SHP77 treated with DMSO at 0.1 percent for 48 hours (cell line): ENCODE results near the gene FAM114A1.
"Not testable (repeated sequence)": the region's sequence is repeated elsewhere in the genome, so short reads cannot be mapped to it uniquely, and the experiment has no call there.

ENCODE experiments used
- DNase-seq: peaks from one replicate; lab custom pipeline; 2025; lab: John Stamatoyannopoulos, UW

FAM114A1 gene

DNA sequence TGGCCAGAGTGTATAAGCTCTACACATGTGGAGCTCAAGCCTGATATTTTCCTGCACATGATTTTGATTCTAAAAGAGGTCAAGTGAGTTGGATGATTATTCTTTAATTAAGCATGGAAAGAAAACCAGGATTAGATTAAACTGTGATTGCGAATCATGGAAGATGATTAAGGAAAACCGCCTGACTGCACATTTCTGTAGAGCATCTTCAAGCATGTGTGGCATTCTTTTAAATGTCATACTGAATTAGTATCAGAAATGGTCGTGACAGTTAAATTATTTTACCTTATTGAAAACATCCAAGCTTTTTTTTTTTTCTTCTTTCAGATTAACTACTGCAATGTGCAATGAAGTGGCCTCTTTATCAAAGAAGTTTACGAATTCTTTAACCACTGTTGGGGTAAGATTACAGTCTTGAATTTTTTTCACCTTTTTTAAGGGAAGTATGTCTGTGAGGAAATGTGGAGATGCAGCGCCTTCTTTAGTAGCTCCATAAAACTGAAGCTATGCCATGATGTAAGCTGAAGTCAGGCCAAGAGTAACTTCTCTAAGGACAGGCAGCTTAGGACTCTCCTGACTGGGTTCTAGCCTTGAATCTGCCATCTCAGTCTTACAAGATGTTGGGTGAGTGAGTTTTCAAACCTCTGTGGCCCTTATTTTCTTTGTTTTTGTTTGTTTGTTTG, 67.9 kb downstream of the FAM114A1 start:
- DNase-seq: no peak

DNA sequence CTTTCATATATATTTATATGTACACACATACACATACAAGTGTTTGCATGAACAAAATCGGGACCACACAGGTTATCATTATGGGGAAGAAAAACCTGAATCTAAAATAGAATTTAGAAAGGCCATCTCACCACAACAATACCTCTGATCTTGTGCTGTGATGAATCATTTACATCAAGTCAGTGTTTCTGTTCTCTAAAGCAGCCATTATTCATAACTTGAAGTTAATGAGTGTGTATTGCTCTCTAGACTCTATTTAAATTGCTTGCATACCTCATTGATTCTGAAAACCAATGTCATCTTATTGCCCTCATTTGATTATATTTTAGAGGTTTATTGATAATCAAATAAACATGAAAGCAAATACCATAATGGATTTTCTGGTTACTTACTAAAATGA, 71.6 kb downstream of the FAM114A1 start:
- DNase-seq: no peak

DNA sequence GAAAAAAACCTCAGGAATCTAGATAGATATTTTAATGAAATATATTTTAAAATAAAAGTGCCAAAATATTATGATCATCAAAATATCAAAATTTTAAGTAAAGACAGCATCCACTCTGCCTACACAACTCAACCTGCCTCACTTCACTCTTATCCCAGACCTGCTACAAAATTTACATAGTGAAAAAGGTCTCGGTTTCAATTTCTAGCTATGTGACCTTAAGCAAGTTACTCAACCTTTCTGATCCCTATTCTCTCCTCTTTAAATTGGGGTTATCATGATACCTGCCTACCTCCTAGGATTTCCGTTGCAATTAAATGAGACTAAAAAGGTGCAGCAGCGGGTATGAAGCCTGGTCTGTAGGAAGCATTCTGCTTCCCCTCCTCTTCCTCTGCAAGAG, 72.9 kb downstream of the FAM114A1 start:
- DNase-seq: no peak

DNA sequence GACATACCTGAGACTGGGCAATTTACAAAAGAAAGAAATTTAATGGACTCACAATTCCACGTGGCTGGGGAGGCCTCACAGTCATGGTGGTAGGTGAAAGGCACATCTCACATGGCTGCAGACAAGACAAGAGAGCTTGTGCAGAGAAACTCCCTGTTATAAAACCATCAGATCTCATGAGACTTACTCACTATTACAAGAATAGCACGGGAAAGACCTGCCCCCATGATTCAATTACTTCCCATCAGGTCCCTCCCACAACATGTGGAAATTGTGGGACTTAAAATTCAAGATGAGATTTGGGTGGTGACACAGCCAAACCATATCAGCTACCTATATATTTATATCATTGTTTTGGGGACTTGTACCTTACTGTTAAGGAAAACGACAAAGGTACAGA, 74.3 kb downstream of the FAM114A1 start:
- DNase-seq: not testable (repeated sequence)

DNA sequence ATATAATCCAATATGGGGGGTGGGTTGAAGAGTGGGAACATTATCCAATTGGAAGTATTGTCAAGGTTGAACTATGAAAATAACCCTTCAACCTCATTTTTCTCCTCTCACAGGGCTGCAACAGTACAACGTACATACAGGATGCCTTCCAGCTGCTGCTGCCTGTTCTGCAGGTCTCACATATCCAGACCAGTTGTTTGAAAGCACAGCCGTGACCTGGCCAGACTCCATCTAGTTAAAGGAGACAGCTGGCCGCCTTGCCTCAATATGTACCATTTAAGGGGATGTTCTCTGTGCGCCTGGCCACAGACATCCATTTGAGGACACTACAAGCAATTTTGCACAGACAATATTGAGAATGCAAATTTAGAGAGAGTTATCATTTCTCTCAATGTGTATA, 75.7 kb downstream of the FAM114A1 start:
- DNase-seq: no peak

DNA sequence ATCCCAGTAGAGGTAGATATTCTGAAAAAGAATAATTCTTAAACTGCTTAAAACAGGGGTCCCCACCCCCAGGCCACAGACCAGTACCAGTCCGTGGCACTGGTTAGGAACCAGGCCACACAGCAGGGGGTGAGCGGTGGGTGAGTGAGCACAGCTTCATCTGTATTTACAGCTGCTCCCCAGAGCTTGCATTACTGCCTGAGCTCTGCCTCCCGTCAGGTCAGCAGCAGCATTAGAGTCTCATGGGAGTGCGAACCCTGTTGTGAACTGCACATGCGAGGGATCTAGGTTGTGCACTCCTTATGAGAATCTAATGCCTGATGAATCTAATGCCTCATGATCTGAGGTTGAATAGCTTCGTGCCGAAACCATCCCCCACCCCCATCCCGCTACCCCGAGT, 76.8 kb downstream of the FAM114A1 start:
- DNase-seq: no peak

DNA sequence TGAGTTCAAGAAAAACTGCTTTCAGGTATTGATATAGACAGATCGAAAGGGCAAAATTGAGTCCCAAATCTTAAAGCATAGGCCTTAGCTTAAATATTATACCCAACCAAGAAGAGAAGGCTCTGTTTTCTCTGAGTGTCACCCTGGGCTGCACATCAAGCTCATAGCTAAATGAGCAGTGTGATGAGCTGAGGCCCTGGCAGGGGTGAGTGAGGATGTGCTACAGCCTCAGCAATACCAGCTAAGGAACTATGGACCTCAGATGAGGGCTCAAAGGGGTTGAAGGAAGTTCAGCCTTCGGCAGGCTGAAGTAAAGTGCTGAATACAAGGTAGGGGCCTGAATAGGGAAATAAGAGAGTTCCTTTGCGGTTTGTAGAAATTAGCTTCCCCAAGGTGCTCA, 79.3 kb downstream of the FAM114A1 start:
- DNase-seq: no peak

DNA sequence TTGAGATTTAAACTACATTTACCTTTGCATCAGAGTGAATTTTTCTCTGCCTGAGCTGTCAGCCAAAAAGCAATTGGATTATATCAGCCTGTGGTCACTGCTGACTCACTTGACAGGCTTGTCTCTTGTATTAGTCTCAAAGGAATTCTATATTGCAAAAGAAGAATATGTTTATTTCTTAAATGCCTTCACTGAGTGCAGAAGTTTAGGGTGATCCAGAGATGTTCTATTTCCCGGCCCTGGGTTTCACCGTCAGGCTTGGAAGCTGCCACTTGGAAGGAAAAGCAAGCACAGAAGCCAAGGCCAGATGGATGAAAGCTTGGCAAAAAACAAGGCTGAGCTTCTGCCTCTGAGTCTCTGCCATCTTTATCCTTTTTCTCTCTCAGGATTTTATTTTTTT, 80.9 kb downstream of the FAM114A1 start:
- no peak for DNase-seq

DNA sequence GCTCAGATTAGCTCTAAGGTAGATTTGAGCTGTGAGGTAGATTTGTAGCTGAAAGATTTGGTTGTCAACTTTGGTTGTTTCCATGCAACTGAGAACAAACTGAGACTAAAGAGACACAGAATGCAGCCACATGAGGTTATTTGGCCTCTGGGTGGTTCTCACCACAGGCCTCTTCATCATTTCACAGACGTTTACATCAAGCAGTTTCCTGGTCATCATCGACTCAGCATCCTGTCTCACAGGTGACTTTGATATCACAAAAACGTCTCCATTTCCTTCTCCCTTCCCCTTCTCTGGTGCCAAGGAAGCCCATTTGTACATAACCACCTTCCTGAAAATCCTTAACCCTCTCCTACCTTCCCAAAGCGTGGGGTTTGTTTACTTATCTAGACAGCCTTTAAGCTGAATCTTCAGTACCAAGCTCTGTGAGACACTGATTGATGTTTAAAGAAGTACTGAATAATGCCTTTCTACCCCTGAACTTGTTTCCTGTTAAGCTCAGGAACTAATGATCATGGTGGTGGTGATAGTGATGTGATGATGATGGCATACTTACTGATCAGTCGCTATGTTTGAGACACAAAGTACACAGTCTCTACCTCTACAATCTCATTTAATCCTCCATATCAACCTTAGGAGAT, 81.9 kb downstream of the FAM114A1 start:
- no peak for DNase-seq

DNA sequence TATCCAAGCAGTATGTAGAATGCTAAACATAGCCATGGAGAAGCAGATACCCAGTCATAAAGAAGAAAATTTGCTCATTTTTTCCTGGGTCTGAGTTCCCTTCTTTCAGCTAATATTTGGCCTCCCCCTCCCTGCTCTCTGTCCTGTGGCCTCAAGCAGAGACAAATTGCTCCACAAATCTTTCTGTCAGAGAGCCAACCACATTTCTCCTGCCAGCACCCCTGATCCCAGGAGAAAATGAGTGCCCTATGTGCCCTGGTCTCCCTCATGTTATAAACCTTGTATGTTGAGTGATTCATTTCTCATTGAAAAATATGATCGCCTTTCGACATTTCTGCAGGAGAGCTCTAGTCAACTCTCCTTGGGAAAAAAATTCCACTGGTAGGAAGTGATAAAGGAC, 82.6 kb downstream of the FAM114A1 start:
- DNase-seq: no peak

DNA sequence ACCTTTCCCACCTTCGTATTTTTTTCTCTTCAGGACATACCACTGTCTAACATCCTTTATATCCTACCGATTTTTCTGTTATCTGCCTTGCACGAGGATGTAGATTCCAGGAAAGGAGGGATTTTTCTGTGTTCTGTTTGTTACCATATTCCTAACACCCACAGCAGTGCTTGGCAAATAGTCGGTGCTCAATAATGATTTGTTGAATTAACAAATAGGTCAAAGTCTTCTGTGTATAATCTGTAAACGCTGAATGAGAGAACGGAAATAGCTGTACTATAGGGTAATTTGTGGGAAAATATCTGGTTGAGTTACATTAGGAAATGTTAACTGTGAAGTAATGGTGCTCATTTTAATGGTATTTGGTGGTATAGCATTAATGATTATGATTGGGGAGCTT, 83.1 kb downstream of the FAM114A1 start:
- DNase-seq: no peak

DNA sequence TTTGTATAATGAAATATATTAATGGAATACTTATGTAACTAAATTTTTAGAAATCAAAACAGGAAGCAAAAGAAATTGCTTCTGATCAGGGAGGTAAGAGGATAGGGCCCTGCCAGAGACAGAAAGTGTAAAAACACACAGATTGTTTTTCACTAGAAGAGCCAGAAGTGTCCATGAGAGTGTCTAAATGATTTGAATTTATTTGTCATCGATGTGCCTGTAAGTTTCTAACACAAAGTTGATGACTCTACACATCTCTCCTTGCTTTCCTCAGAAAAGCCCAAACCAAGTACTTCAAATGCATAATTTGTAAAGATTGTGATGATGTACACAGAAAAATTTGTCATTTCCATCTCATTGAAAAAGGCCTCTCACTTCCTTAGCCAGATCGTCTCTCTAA, 84.0 kb downstream of the FAM114A1 start:
- no peak for DNase-seq

DNA sequence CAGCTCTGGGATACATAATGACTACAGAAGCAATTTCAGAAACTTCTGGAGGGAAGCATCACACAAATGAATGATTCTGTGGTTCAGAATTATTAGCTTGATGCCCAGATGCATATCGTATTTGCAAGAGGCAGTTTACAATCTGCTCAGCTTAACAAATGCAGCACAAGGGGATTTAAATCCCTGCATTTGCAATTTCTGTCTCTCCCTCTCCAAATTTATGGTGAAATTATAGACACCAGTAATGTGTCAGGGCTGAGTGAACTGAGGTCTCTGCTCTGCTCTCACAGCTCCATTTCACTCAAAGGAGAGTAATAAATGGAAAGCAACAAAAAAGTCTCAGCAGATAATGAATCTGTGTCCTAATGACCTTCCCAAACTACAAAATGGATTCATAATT, 84.4 kb downstream of the FAM114A1 start:
- no peak for DNase-seq

DNA sequence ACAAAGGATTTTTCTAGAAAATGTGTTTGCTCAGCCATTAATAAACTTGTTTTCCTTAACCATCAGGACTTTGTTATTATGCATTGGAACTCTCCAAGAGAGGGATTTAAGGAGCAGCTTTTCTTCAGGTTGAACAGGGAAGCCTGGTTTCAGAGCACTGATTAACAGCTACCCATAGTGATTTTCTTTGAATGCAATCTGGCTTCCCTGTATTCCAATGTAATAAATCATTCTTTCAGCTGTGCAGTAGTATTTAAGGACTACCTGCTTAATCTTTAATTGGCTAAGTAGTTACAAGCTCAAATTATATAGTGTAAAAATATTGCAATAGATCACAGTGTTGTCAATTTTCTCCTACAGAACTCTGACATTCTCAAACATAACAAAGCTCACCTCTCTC, 87.1 kb downstream of the FAM114A1 start:
- DNase-seq: no peak

DNA sequence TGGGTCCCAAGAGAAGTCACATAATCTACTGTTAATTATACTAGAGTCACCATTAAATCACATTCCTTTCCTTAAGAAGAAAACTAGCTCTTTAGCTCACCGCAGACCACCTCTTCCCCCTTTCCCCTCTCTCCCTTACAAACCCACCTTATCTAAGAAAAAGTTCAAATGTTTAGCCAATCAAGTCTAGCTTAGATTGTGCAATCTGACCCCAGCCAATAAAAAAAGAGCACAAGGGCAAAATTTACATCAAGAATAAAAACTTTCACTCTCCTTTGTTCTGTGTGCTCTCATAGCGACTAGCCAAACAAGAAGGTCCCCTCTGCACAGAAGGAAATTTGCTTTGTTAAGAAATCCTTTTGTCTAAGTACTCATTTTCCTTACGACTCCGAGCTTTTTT, 88.4 kb downstream of the FAM114A1 start:
- no peak for DNase-seq

DNA sequence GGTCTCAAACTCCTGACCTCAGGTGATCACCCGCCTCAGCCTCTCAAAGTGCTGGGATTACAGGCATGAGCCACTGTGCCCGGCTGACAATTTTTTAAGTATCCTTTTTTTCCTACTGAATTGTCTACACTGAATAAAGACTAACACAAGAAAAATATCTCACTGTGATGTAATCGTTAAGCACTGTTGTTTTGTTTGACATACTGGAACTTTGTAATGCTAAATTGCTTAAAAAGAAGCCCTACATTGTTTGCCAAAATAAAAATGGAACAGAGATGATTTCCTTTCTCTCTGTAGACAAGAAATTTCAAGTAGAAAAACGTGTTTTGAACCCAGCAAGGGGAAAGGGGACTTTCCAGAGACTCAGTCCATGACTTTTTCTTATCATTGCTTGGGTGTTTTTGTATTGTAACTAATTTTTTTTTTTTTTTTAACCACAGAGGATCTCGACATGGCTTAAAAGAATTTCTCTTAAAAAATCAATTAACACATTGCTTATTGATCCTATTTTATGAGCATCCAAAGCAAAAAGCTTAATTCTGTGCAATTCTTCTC, 89.7 kb downstream of the FAM114A1 start:
- DNase-seq: no peak

DNA sequence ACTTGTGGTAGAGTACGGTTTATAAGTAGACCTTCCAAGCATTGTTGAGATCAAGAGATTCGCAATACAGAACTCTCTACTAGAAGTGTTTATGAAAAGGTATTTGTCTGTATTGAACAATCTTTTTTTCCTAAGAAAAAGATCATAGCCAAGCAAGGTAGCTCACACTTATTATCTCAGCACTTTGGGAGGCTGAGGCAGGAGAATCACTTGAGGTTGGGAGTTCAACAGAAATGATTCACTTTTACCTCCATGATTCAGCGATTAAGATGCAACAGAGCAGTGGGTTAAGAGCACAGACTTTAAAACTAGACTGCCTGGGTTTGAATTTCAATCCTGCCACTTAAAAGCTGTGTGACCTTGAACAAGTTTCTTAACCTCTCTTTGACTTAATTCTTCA, 90.3 kb downstream of the FAM114A1 start:
- no peak for DNase-seq

DNA sequence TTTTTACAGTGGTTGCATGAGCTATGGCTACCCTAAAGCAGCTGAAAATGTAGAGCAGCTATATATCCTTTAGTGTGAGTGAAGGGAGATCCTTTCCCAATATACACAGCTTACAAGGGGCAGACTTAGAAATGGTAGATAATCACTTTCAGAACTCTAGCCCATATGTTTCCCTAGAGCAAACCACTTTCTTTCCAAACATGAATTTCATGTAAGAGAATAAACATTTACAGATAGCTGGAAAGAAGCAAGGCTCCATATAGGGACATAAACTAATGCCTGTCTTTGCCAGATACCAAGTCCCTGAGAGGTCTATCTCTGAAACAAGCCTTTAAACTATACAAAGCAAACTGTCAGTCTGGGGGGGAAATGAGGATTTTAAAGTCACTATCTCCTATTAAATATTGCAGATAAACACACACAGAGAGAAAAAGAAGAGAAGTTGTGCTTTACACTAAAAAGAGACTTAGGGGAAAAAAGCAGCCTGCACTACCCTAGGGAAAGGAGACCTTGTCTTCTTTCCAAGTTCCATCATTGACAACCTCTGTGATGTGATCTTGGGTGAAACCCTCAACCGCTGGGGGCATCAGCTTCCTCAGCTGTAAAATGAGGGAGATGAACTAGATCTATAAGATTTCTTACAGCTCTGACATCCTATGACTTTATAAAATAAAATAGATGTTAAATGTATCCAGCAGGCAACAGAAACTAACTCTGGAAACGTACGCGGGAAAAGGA, 91.0 kb downstream of the FAM114A1 start:
- DNase-seq: no peak

DNA sequence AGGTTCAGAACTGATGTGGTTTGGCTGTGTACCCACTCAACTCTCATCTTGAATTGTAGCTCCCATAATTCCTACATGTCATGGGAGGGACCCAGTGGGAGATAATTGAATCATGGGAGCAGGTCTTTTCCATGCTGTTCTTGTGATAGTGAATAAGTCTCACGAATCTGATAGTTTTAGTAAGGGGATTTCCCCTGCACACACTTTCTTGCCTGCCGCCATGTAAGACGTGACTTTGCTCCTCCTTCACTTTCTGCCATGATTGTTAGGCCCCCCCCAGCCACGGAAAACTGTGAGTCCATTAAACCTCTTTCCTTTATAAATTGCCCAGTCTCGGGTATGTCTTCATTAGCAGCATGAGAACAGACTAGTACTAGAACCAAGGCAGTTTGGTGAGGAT, 91.6 kb downstream of the FAM114A1 start:
- not testable (repeated sequence) for DNase-seq

DNA sequence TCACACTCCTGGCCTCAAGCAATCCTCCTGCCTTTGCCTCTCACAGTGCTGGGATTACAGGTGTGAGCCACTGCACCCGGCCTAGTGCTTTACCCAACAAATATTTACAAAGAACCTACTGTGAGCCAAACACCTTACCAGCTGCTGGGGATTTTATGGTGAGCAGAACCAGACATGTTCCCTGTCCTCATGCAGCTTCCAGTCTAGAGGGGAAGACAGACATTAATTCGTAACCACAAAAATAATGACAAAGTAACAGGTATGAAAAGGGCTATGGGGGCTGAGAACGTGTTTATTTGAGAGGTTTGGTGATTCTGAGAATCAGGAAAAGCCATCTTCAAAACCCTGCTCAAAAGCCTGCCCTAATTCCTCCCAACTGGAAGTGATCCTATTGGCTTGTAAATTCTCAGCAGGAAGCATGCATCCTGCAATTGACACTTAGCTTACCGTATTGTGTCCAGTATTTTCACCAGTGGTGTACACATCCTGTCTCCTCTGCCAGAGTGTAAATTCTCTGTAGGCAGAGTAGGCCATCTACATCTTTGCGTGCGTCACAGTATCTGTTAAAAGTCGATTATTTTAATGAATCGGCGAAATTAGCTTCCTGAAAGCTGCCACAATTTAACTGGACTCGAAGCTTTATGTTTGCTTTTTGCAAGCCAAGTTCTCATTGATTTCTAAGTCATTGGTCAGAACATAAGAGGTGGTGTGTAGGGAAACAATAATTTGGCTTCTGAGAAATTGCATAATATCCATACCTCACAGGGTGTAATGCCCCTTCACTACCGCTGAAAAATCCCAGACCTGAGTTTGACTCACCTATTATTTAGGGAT, 97.6 kb downstream of the FAM114A1 start:
- no peak for DNase-seq

DNA sequence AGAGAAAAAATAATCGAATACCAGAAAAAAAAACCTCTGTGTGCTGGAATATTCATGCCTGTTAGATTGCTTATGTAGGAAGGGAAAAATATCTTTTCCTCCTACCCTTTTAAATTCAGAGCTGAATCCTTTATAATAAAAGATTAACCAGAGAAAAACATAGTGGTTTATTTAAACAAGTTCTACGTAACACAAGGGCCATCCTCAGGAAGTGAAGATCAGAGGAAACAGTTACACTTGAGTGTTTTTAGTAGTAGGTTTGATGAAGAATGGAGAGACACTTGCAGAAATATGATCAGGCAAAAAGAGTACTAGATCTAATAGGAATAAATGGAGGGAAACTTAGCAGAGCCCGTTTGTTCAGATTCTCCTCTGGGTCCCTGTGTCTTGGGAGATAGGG, 98.3 kb downstream of the FAM114A1 start:
- no peak for DNase-seq
